Progenitor cell of endocrine pancreas (in vitro differentiated cells): Measurements from ENCODE around the gene RAI1. TPM values are rescaled to one million over a fixed set of nuclear protein-coding genes. Genes with fewer than 3 reads are reported as not detected.
A peak's percentile ranks its signal among the peaks of the same experiment; 100 is the strongest.

Experiments
- DNase-seq: peaks from one replicate; pipeline ENCODE4 v3.0.0; 2021; ENCODE audit warnings: low spot score; ENCODE audit not compliant: unreplicated experiment
- H3K27ac Mint-ChIP-seq: 2 replicates; pipeline ENCODE4 v1.8.0; 2021; ENCODE audit warnings: mild to moderate bottlenecking, moderate library complexity, mixed read lengths
- H3K27me3 Mint-ChIP-seq: 2 replicates; pipeline ENCODE4 v1.8.0; 2021; ENCODE audit warnings: mixed read lengths
- H3K36me3 Mint-ChIP-seq: 2 replicates; pipeline ENCODE4 v1.8.0; 2022; ENCODE audit warnings: mixed read lengths; ENCODE audit not compliant: insufficient read depth
- H3K4me1 Mint-ChIP-seq: 2 replicates; pipeline ENCODE4 v1.8.0; 2021; ENCODE audit warnings: low read depth, mixed read lengths
- H3K4me3 Mint-ChIP-seq: 2 replicates; pipeline ENCODE4 v1.8.0; 2021; ENCODE audit warnings: low read depth, mild to moderate bottlenecking, moderate library complexity, mixed read lengths
- H3K9me3 Mint-ChIP-seq: 2 replicates; pipeline ENCODE4 v1.8.0; 2021; ENCODE audit warnings: low read depth, mixed read lengths
- CTCF ChIP-seq: fragments of 200-600 bp; sonication (generic); IDR thresholded peaks from one replicate; pipeline ENCODE4 v1.5.0; 2021; ENCODE audit warnings: antibody characterized with exemption, mild to moderate bottlenecking; ENCODE audit not compliant: unreplicated experiment
- total RNA-seq: library from RNA; stranded (reverse); gene quantifications from 2 replicates; pipeline ENCODE4 v1.2.1, GENCODE V29; 2021

Gene RAI1
- total RNA-seq, 1 donor from 2014 or later = 75.0 TPM

- Mint-ChIP-seq H3K9me3 (no peaks in the 10 kb centered on the region), H3K4me3 (no peak overlapping the region), H3K36me3 (peaks cover 2% of the 10 kb centered on the region), H3K27ac (peak overlapping the region; percentile 91), H3K27me3 (no peaks in the 10 kb centered on the region), H3K4me1 (peaks cover 28% of the 10 kb centered on the region)
- no peak for TF ChIP-seq CTCF
- DNase-seq = no peak
Measured at GRCh38 chr17:17832032-17832363, 150.7 kb downstream of the RAI1 start.

- no peak for TF ChIP-seq CTCF
- Mint-ChIP-seq H3K27me3 (no peaks in the 10 kb centered on the region), H3K4me3 (no peak overlapping the region), H3K27ac (peak overlapping the region; percentile 41), H3K9me3 (no peaks in the 10 kb centered on the region), H3K36me3 (peaks cover 2% of the 10 kb centered on the region), H3K4me1 (peaks cover 45% of the 10 kb centered on the region)
- no peak for DNase-seq
Measured at GRCh38 chr17:17833658-17834357, 152.6 kb downstream of the RAI1 start.

GRCh38 chr17:17834974-17835373 lies 153.7 kb downstream of the RAI1 start:
- peaks cover 46% of the 10 kb centered on the region for H3K4me1 Mint-ChIP-seq
- DNase-seq = no peak
- H3K36me3 Mint-ChIP-seq = peaks cover 2% of the 10 kb centered on the region

GRCh38 chr17:17835415-17836249 lies 154.4 kb downstream of the RAI1 start:
- no peaks in the 10 kb centered on the region for H3K9me3 Mint-ChIP-seq

More at GRCh38 chr17:17834974-17835373, 153.7 kb downstream of the RAI1 start:
- Mint-ChIP-seq H3K27me3 (no peaks in the 10 kb centered on the region), H3K9me3 (no peaks in the 10 kb centered on the region), H3K27ac (peak overlapping the region; percentile 46), H3K4me3 (peak overlapping the region; percentile 43)
- no peak for TF ChIP-seq CTCF

More at GRCh38 chr17:17835415-17836249, 154.4 kb downstream of the RAI1 start:
- H3K27ac Mint-ChIP-seq = peak overlapping the region; percentile 89
- H3K27me3 Mint-ChIP-seq = no peaks in the 10 kb centered on the region
- H3K36me3 Mint-ChIP-seq = peaks cover 2% of the 10 kb centered on the region
- H3K4me3 Mint-ChIP-seq = peak overlapping the region; percentile 87
- no peak for DNase-seq
- H3K4me1 Mint-ChIP-seq = peaks cover 45% of the 10 kb centered on the region
- TF ChIP-seq CTCF = no peak
